GM12878 (cell line): ENCODE measurements around the gene LPIN2.

ENCODE experiments used
- CREB1 ChIP-seq: IDR thresholded peaks from 2 replicates; pipeline ENCODE4 v1.6.1; 2012; ENCODE audit warnings: low read depth, mild to moderate bottlenecking, inconsistent platforms
- CTCF ChIP-seq, 3 experiments: IDR thresholded peaks in 2 of 3; conservative IDR thresholded peaks in 1 of 3; 2 replicates each; pipeline ENCODE4 v1.5.1; 2011; ENCODE audit warnings: low read depth in 3 of 3, low read length in 3 of 3, mild to moderate bottlenecking in 3 of 3, control low read depth in 2 of 3, moderate library complexity in 2 of 3, inconsistent platforms in 1 of 3, mixed read lengths in 1 of 3; ENCODE audit not compliant: control insufficient read depth in 2 of 3, insufficient read depth in 1 of 3; ENCODE audit errors: extremely low read depth in 1 of 3
- ELK1 ChIP-seq: IDR thresholded peaks from 2 replicates; pipeline ENCODE4 v1.6.1; 2012; ENCODE audit warnings: low read depth, low read length, improper control_type of control experiment
- FOXM1 ChIP-seq: IDR thresholded peaks from 2 replicates; pipeline ENCODE4 v1.6.1; 2012; ENCODE audit warnings: low read depth, mild to moderate bottlenecking, inconsistent platforms, low read length, moderate library complexity
- MLLT1 ChIP-seq: fragments of 450-650 bp; IDR thresholded peaks from 2 replicates; pipeline ENCODE4 v1.6.1; 2016; ENCODE audit warnings: mild to moderate bottlenecking
- POLR2A ChIP-seq: IDR thresholded peaks from 2 replicates; pipeline ENCODE4 v1.6.1; 2011; ENCODE audit warnings: low read depth, mild to moderate bottlenecking, low read length
- STAT1 ChIP-seq: fragments of 450-650 bp; conservative IDR thresholded peaks from 2 replicates; pipeline ENCODE4 v1.6.1; 2014; ENCODE audit warnings: antibody characterized with exemption, mild to moderate bottlenecking
- ZNF384 ChIP-seq: IDR thresholded peaks from 2 replicates; pipeline ENCODE4 v1.6.1; 2012; ENCODE audit warnings: low read depth, mild to moderate bottlenecking, low read length, improper control_type of control experiment, borderline replicate concordance

- TF ChIP-seq CREB1 (no peak), ELK1 (no peak), CTCF (IDR thresholded peaks at IDR 0.05 in 2 of 3, conservative IDR thresholded peaks at IDR 0.05 in 1 of 3; ENCODE audit: control insufficient read depth in 2 of 3, extremely low read depth in 1 of 3, insufficient read depth in 1 of 3, low read depth in 3 of 3, low read length in 3 of 3) (no peak), STAT1 (no peak), POLR2A (no peak), FOXM1 (no peak), MLLT1 (no peak), ZNF384 (no peak)
Measured at GRCh38 chr18:3007491-3007890, 5.5 kb downstream of the LPIN2 start.
